RWPE1 (cell line): ENCODE data around the gene RPL11.

Experiments used
- CTCF ChIA-PET: fragments of 350-600 bp; sonication (Branson Sonifier 250); formaldehyde crosslinking; extraction: SDS; loops from one replicate; lab custom pipeline; 2021; lab: Yijun Ruan, JAX
- POLR2A ChIA-PET: fragments of 400-600 bp; formaldehyde crosslinking; extraction: SDS; loops from one replicate; lab custom pipeline; 2020; ENCODE audit warnings: antibody characterized with exemption; ENCODE audit not compliant: low non-redundant PET; lab: Yijun Ruan, JAX
- DNase-seq: peaks from one replicate; pipeline ENCODE4 v3.0.0; 2012; ENCODE audit warnings: low spot score
- H3K27ac ChIP-seq: fragments of 450-650 bp; 2 replicates; pipeline ENCODE4 v1.5.1; 2017
- TF ChIP-seq, protein P1 (sequence below): fragments of 450-650 bp; conservative IDR thresholded peaks from 2 replicates; pipeline ENCODE4 v1.5.1; 2017; ENCODE audit warnings: low read depth, mild to moderate bottlenecking

Gene RPL11

GRCh38 chr1:23704834-23705495, 13.4 kb downstream of the RPL11 start:
- DNase-seq: no peak
- CTCF ChIA-PET: interaction anchor here (0.5 kb wide), 1 partner anchor 62 kb away, joined by 4 read pairs; no protein-coding TSS in a partner anchor
- POLR2A ChIA-PET: no interaction called here
- peak overlapping the region; percentile 22; the same call in 1 of the 2 replicates for H3K27ac ChIP-seq
- TF ChIP-seq, protein P1, sequence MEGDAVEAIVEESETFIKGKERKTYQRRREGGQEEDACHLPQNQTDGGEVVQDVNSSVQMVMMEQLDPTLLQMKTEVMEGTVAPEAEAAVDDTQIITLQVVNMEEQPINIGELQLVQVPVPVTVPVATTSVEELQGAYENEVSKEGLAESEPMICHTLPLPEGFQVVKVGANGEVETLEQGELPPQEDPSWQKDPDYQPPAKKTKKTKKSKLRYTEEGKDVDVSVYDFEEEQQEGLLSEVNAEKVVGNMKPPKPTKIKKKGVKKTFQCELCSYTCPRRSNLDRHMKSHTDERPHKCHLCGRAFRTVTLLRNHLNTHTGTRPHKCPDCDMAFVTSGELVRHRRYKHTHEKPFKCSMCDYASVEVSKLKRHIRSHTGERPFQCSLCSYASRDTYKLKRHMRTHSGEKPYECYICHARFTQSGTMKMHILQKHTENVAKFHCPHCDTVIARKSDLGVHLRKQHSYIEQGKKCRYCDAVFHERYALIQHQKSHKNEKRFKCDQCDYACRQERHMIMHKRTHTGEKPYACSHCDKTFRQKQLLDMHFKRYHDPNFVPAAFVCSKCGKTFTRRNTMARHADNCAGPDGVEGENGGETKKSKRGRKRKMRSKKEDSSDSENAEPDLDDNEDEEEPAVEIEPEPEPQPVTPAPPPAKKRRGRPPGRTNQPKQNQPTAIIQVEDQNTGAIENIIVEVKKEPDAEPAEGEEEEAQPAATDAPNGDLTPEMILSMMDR: no peak

DNA sequence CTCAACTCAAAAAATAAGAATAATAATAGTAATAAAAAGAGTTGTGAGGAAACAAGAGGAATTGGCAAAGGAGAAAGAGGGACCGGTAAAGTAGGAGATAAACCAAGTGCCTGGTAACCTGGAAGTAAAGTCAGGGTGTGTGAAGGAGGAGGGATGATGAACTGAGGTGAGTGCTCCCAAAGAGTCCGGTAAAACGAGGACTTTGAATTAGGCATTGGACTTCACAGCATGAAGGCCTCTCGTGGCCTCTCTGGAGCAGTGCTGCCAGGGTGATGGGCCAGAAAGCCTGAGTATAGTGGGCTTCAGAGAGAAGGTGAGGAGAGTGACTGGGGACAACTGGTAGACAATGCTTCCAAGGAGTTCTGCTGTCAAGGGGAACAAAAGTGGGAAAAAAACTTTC, 17.6 kb downstream of the RPL11 start:
- ChIA-PET CTCF (no interaction called here), POLR2A (no interaction called here)
- DNase-seq: no peak

GRCh38 chr1:23718482-23718881, 26.9 kb downstream of the RPL11 start:
- ChIA-PET POLR2A (no interaction called here), CTCF (interaction anchor here (0.6 to 1.7 kb wide), 3 partner anchors 8 to 92 kb away, joined by 3 to 6 read pairs (median 4); no protein-coding TSS in a partner anchor)
- H3K27ac ChIP-seq: no peak overlapping the region
- TF ChIP-seq, protein P1: peak; percentile 50
- peak; percentile 33 for DNase-seq

More for the DNA sequence above, 17.6 kb downstream of the RPL11 start:
- H3K27ac ChIP-seq: no peak overlapping the region
- TF ChIP-seq, protein P1: no peak

DNA sequence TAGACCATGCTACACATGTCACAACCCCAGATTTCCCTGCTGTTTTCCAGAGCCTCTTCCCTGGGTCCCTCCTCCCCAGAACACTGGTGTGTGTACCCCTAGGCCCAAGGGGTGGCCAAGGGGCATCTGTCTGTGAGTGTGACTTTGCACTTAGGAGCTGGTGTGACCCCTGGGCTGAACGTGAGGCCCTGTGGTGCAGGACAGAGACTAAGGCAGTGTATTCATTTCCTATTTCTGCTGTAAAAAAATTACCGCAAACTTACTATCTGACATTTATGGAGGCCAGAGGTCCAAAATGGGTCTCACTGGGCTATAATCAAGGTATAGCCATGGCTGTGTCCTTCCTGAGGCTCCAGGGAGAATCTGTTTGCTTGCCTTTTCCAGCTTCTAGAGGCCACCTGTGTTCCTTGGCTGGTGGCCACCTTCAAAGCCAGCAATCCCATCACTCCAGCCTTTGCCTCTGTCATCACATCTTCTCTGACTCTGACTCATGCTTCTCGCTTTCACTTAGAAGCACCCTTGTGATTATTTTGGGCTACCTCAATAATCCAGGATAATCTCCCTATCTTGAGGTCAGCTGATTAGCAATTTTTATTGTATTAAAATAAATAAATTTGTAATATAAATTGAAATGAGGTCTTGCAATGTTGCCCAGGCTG, 27.7 kb downstream of the RPL11 start:
- TF ChIP-seq, protein P1: no peak
- ChIA-PET CTCF (interaction anchor here (1.7 kb wide), 1 partner anchor 26 kb away, joined by 4 read pairs; no protein-coding TSS in a partner anchor), POLR2A (no interaction called here)
- H3K27ac ChIP-seq: 0 out of 2 replicates have a peak overlapping the region, but pooled peaks have one; percentile 2
- no peak for DNase-seq

DNA sequence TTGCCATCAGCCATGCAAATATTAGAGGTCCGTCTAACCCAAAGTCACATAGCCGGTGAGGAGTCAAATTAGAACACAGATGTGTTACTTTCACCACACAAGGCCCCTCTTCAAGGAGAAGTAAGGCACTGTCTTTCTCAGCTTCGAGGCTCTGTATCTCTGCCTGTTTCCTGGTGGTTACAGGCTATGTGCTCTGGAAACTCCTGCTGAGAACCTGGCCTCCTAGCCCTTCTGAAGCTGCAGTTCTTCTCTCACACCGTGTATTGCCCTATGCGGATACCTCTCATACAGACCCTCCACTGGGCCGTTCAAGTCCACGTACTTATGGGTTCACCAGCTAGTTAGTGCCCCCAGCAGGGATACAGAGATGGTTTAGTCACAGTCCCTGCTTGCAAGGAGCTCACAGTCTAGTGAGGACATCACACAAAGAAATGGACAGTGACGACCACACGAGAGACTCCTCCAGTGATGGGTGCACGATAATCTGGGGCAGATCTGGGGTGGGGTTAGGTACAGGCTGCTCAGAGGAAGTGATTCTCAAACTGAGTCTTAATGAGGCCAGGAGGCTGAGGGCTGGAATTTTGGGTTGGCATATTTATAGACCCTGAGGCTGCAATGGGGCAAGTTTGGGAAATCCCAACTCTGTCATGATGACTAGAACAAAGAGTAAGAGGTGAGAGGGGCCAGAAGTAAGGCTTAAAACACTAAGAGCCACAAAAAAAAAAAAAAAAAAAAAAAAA, 28.8 kb downstream of the RPL11 start:
- ChIA-PET CTCF (interaction anchor here (0.5 kb wide), 1 partner anchor 64 kb away, joined by 5 read pairs; no protein-coding TSS in a partner anchor), POLR2A (no interaction called here)
- TF ChIP-seq, protein P1: no peak
- DNase-seq: no peak
- no peak overlapping the region for H3K27ac ChIP-seq

- CTCF ChIA-PET: interaction anchor here (0.6 to 1.2 kb wide), 3 partner anchors 12 to 44 kb away, joined by 3 to 7 read pairs (median 4); no protein-coding TSS in a partner anchor
- TF ChIP-seq, protein P1: no peak
- H3K27ac ChIP-seq: no peak overlapping the region
- POLR2A ChIA-PET: no interaction called here
- DNase-seq: no peak
Measured at GRCh38 chr1:23722652-23723051, 31.0 kb downstream of the RPL11 start.
